Erythroblast (primary cell): ENCODE results near the gene GRID2IP.

ENCODE experiments used
- DNase-seq, 2 experiments: peaks; one replicate each; lab custom pipeline; 2025; lab: John Stamatoyannopoulos, UW
- GATA1 ChIP-seq: IDR thresholded peaks from 2 replicates; pipeline ENCODE4 v1.6.1; 2011; ENCODE audit warnings: low read depth, mild to moderate bottlenecking, control low read depth, low read length, moderate library complexity
- POLR2A ChIP-seq: IDR thresholded peaks from 2 replicates; pipeline ENCODE4 v1.6.1; 2011; ENCODE audit warnings: mild to moderate bottlenecking, low read length

Gene GRID2IP

DNA sequence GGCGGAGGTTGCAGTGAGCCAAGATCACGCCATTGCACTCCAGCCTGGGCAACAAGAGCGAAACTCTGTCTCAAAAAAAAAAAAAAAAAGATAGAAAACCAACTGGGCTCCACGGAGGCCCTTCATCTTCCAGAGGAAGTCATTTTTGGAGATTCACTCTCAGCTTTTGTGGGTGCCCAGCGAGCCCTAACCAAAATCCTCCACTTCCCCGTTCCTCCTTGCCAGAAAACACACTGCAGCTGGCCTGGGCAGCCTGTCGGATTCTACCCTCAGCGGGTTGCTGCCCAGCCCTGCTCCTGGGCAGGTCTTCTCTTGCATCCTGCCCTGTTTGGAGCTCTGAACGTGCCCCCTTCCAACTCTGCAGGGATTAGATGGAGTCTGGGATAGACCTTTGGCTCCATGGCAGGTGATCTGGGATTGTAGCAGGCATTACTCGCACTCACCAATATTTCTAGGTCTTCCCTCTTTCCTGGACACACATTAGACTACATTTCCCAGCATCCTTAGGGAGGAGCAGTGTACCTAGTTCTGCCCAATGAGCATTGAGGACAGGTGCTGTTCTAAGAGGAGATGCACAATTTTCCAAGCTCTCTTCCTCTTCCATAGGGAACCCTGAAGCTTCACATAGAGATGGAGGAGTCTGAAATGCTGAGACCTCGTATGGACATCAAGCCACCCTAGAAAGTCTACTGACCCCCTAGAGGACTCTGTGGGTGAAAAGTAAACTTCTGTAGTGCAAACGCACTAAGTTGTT lies 4.6 kb downstream of the GRID2IP start:
- no peak for DNase-seq
- TF ChIP-seq POLR2A = no peak

DNA sequence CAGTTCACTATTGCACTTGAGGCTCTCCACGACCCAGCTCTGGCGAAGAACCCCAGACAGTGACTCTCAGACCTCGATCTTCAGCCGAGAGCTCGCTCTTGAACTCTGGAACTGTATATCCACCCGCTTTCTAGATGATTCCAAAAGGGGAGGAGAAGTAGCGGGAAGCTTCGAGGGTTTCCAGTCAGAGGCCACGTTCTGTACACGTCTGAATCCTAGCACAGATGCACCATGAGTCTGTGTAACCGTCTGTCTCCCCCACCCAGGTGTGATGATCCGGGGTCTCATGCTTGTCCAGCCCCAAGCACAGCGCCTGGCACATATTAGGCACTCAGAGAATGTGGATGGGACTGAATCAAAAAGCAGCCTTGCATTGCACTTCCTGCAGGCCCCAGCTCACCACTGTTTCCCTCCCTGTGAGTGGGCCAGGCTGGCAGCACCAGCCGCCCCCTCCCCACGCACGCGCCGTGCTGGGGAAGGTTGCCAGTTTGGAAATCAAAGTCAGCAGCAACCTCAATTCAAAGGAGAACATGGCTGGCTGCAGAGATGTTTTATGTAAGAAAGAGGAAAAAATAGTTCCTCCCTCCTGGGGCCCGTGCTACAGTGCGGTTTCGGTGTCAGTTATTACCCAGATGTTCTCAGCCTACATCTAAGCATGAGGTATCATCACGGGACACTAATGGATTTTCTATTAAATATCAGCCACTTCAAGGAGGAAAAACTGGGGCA lies 5.7 kb downstream of the GRID2IP start:
- TF ChIP-seq GATA1 (no peak), POLR2A (no peak)
- DNase-seq = no peak

DNA sequence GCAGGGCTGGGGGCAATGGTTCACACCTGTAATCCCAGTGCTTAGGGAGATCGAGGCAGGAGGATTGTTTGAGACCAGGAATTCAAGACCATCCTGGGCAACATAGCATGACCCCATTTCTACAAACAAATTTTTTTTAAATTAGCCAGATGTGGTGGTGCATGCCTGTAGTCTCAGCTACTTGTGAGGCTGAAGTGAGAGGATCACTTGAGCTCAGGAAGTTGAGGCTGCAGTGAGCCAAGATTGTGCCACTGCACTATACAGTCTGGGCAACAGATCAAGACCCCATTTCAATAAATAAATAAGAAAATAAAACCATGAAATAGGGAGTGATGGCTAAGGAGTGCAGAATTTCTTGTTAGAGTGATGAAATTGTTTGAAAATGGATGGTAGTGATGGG lies 8.9 kb downstream of the GRID2IP start:
- DNase-seq = no peak
- no peak for TF ChIP-seq POLR2A
- TF ChIP-seq GATA1 = no peak

DNA sequence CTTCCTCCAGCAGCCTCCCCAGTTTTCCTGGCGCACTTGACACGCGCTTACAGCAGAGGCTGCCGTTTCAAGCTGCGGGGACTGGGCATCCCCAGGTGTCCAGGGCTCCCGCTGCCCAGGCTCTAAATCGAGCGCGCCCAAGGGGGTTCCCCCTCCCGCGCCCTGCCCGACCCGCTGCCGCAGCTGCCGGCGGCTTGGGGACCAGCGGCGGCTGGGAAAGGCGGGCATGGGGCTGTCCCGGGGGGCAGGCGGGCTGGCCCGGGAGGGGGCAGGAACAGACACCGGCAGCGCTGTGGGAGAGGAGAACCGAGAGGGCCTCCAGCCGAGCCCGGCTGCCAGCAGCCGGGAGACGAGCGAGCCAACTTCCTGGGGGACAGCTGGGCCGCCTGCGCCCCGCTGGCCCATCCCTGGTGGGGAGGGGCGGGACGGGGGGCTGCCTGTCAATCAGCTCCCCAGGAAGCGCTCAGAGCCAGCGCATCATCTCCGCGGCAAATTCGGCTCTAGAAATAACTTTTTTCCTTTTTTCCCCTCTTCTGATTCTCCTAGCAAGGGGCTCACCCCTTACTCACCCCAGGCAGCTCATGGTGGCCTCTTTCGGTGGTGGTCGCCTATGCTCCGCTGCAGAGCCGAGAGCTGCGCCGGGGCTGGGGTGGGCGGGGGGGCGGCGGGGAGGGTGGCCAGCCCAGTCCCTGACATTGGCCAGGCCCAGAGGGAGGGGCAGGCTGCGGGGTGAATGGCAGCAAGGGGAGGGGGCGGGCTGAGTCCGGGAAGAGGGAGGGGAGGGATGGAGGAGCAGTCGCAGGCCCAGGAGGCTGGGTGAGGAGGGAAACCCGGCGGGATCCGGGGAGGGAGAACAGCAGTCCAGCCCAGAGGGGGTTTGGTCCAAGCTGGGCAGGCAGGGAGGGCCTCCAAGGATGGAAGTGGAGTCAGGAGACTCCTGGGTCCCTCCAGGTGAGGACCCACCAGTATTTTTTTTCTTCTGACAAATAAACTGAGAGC lies 14.7 kb downstream of the GRID2IP start:
- TF ChIP-seq POLR2A = no peak
- no peak for TF ChIP-seq GATA1

DNA sequence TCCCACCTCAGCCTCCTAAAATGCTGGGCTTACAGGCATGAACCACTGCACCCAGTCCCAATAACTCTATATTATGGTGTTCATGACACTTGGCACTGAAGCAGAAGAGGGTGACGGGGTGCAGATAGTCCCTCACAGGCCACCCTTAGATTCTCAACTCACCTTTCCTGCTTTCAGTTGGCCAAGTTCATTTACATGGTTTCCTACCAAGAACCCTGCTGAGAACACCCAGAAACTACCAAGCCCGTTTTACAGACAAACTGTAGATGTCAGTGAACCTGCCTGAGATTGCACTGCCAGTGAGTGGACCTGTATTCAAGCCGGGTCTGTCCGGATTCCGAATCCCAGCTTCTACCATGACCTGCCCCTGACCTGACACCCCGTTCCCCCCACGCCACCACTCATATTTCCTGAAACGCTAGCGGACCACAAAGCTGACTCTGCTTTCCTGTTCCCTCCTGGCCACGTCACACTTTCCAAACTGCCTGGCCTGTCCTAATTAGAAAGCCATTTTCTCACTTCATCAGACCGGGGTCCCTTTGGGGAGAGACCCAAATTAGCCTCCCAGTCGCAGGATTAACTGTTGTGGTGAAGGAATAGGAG lies 17.3 kb downstream of the GRID2IP start:
- DNase-seq = no peak

More for the DNA sequence above, 14.7 kb downstream of the GRID2IP start:
- no peak for DNase-seq

DNA sequence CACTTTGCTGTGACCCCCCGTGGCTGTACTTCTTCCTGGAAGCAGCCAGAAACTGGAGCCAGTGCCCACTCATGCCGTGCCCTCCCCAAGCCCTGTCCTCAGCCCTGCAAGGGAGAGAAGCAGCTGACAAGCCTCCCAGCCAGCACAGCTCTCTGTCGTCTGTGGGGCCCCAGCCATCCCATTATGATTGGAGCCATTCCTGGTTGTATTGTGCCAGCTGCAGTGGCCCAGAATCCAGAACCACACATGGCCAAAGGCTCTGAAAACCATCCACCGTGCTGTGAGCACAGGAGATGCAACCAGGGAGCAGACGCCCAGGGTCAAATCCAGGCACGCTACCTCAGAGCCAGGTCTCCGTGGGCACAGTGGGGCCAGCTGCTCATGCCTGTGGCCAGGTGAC lies 18.7 kb downstream of the GRID2IP start:
- TF ChIP-seq GATA1 (no peak), POLR2A (no peak)
- no peak for DNase-seq

More for the DNA sequence above, 17.3 kb downstream of the GRID2IP start:
- TF ChIP-seq POLR2A = no peak
- no peak for TF ChIP-seq GATA1

DNA sequence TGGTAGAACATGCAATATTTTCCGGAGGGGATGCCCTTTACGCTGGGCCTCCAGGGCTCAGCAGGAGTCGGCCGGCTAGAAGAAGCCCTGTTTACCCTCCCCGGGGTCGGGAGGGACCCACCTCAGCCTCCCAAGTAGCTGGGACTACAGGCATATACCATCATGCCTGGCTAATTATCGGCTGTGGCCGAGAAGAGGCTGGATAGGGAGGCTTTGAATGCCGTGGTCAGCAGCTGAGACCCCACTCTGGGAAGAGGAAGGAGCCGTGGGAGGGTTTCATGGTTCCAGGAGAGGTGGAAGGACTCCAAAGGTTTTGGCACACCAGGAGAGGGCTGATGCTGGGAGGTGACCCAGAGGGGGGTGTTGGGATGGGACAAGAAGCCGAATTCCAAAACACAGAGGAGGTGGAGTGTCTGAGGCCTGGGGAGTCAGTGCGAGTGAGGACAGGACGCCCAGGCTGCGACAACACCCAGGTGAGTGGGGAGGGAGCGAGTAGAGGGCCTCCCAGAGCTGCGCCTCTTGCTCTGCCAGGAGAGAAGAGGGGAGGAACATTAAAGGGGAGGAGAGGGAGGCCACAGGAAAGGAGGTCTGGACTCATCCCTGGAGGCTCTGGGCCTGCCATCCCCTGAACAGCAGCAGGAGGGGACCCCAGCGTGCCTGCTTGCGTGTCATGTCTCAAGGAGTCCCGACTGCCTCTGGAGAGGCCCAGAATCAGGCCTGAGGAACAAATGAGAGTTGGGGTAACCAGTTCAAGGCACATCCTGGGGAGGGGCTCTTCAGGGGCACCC lies 19.6 kb downstream of the GRID2IP start:
- no peak for DNase-seq
- TF ChIP-seq POLR2A = no peak
- TF ChIP-seq GATA1 = no peak

DNA sequence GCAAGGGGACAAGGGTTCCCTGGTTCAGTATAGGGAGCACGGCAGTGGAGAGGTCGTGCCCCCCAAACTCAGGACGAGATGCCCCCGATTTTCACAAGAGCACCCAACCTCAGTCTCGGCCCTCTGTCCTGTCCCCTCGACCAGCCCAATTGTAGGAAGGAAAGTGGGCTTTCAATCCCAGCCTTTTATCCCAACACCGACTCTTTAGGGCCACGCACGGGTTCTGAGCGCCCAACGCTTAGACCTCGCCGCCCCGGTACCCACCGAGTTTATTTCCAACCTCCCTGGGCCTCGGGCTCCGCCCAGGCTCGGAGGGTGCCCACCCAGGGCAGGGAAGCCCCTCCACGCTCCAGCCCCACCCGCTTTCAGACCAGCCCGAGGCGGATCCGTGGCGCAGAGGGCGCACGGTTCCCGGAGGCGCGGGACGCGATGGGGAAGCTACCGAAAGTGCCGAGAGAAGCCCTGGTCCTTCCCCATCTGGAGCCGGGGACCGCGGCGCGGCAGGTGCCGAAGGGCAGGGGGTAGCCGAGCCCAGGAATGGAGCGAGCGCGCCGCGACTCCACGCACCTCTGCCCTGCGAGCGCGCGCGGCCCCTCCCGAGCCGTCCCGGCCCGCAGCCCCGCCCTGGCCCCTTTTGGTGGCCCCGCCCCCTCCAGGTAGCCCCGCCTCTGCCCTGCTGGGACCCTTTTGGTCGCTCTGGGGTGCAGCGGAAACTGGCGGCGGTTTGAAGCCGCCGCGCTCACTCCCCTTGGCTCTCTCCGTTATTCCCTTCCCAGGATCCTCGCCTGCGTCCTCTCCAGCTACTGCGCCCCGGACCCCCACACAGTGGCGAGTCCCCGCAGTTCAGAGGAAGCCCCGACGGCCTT lies 20.4 kb downstream of the GRID2IP start:
- DNase-seq = no peak
- TF ChIP-seq POLR2A = no peak
- TF ChIP-seq GATA1 = no peak

DNA sequence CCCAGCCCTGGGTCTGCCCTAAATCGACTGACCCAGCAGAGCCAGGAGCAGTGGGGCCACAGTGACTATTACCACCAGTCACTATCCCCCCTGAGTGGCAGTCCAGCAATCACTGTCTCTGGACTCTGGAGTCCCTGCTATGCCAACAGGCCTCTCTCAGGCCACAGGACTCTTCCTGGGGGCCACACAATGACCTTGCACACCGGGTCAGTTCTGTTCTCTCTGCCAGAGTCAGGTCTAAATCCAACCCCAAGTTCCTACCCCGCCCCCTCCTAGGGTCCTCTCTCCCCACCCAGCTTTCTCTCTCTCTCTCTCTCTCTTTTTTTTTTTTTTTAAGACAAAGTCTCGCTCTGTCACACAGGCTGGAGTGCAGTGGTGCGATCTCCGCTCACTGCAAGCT lies 21.6 kb downstream of the GRID2IP start:
- no peak for TF ChIP-seq GATA1
- no peak for TF ChIP-seq POLR2A
- DNase-seq = no peak

DNA sequence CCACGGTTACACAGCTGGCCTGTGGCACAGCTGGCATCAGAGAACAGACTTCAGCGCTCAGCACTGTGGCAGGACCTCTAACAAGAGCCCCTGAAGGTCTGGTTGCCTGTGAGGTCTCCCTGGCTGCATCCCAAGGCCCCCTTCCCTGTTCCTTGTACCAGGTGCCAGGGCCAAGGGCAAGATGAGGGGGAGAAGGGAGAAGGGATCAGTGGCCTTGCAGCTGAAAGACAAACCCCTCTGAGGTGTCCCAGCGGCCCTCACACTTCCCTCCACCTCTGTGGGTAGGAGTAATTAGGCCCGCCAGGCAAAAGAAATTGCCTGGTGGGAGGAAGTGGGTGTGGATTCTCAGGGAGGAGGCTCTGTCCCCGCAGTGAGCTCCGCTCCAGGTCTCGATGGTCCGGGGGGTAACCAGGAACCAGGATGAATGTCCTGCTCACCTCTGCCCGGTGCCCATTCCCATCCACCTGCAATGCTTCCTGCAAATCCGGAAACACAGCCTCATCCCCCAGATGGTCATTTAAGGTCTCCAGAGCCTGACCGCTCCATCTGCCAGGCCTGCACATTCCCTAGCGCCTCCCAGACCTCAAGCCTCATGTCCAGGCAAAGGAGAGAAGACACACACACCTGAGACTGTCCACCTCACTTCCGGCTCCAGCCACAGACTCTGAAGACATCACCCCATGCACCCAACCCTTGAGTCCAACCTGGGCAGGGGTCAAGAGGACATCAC lies 22.7 kb downstream of the GRID2IP start:
- TF ChIP-seq POLR2A (no peak), GATA1 (no peak)
- no peak for DNase-seq

DNA sequence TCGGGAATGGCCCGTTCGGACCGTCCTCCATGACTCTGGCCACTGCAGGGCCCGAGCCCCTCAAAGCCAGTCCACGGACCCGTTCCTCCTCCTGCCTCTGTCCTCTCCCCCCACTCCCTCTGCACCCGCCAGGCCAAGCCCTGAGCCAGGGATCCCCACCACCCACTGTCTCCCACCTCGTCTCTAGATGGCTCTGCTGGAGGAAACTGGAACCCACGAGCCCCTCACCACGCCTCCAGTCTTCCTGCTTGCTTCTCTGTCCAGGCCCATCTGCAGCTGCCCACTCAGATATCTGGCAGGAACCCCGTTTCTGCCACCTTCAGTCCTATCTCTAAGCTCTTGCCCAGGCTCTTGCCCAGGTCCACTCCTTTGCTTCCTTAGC lies 24.3 kb downstream of the GRID2IP start:
- TF ChIP-seq GATA1 (no peak), POLR2A (no peak)
- DNase-seq = no peak
